GM23338 (cell line): ENCODE data around the gene NPHP4.

Experiments
- CTCF ChIP-seq, 2 experiments: fragments of 200-600 bp in 1 of 2; sonication (generic) in 1 of 2; conservative IDR thresholded peaks; 2 replicates each; pipeline versions ENCODE4 v1.5.1 to v1.6.1; 2016 to 2017; ENCODE audit warnings: antibody characterized with exemption in 2 of 2, low read depth in 2 of 2, mild to moderate bottlenecking in 2 of 2, moderate library complexity in 1 of 2
- EZH2 ChIP-seq: fragments of 200-600 bp; sonication (generic); IDR thresholded peaks from one replicate; pipeline ENCODE4 v1.8.0; 2017; ENCODE audit warnings: antibody characterized with exemption, mild to moderate bottlenecking, low read depth; ENCODE audit not compliant: unreplicated experiment
- EZH2phosphoT487 ChIP-seq: fragments of 200-600 bp; sonication (generic); IDR thresholded peaks from one replicate; pipeline ENCODE4 v1.8.1; 2018; ENCODE audit warnings: antibody characterized with exemption; ENCODE audit not compliant: unreplicated experiment
- POLR2AphosphoS5 ChIP-seq: IDR thresholded peaks from 2 replicates; pipeline ENCODE4 v1.6.1; 2016; ENCODE audit warnings: antibody characterized with exemption, low read depth
- STAT1 ChIP-seq: IDR thresholded peaks from one replicate; pipeline ENCODE4 v1.6.1; 2016; ENCODE audit warnings: antibody characterized with exemption; ENCODE audit not compliant: unreplicated experiment

- TF ChIP-seq CTCF (conservative IDR thresholded peaks at IDR 0.05; ENCODE audit: low read depth in 2 of 2) (no peak), EZH2 (no peak), EZH2phosphoT487 (no peak), POLR2AphosphoS5 (no peak), STAT1 (no peak)
These were observed 41.0 kb downstream of the NPHP4 start for GRCh38 chr1:5950994-5951785.
